GM19240 (cell line): Measurements from ENCODE around the gene FBP1.

Experiments
- DNase-seq: peaks from one replicate; pipeline ENCODE4 v3.0.0; 2011; ENCODE audit warnings: low spot score; ENCODE audit not compliant: insufficient read length

The FBP1 gene

GRCh38 chr9:94639061-94639998, at the start of gene FBP1:
FBP1 (minus strand) TSS chr9:94639518; CDS start chr9:94639310, 208 bp downstream.
- no peak for DNase-seq

DNA sequence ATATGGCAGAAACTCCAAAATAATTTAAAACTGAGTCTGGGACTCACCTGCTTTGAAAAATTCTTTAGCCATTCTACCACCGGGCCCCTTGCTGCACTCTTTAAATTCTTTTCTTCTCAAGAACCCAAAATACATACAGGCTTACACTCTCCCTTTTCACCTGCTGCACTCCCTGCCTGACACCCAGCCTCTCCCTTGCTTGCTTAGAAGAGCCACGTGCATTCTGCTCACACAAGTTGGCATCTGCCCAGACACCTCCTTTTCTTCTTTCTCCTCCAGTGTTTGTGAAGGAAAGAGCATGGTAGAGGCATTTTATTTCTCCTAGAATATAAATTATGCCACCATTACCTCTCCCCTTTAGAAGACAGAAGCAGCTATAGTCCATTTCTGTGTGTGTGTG, 48.1 kb upstream of the FBP1 start:
- no peak for DNase-seq

- no peak for DNase-seq
Observed at GRCh38 chr9:94685359-94685758, 46.0 kb upstream of the FBP1 start.

DNA sequence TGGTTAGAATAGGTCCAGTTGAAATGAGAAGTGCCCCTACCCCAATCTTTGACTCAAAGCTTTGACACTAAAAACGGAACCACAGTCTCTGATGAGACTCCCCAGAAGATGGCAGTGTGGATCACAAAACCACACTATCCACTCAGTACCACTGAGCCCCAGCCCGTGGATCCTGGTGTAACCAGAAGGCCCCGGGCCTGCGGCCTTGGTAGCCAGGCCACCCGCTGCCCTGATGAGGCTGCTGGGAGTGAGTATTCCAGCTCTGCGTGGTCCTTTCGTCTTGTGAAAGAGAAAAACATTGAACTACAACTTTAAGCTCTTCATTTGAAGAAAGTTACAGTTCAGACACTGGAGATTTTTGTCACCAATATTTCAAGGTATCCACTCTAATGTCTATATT, 42.2 kb upstream of the FBP1 start:
- peak; percentile 59 for DNase-seq

DNA sequence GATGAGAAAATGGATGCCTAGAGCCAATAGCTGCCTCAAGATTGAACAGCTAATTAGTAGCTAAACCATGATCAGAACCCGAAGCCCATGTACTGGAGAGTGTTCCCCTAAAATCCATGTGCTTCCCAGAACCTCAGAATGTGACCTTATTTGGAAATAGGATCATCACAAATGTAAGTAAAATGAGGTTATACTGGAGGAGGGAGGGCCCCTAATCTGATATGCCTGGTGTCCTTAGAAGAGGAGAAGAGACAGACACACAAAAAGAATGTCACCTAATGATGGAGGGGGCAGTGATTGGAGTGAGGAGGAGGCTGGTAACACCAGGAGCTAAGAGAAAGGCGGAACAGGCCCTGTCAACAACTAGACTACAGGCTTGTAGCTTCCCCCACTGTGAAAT, 41.3 kb upstream of the FBP1 start:
- no peak for DNase-seq

- no peak for DNase-seq
Observed at GRCh38 chr9:94680020-94680419, 40.7 kb upstream of the FBP1 start.

DNA sequence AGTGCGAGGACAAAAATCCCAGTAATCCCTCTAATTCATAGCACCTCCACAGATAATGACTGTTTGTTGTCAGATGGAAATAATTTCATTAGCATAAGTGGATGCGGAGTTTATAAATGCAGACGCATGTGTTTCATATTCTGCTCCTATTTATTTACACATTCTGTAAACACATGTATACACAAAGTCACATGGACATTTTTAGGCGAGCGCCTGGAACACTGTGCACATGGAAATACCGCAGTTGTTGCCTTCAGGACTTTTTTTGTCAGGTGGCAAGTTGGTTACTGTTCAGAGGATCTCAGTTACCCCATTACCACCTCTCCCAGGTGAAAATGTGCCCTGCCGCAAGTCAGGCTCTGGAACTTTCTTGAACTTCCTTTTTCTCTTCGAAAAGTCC, 40.3 kb upstream of the FBP1 start:
- no peak for DNase-seq

DNA sequence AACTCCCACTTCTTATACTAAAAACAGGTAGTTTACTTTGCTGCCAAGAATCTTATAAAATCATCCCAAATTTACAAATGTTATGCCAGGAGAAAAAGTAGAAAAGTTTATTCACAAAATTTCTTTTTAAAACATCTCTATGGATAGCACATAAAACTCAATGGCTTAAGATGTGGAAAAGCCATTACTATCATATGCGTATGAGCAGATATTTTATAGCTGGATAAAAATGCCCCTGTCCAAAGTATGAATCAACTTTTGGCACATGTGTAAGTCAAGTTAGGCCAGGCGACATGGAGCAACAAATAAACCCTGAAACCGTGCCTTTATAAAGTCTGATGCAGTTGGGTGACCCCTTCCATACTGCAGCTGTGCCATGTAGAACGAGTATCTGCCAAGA, 38.6 kb upstream of the FBP1 start:
- DNase-seq = no peak

DNA sequence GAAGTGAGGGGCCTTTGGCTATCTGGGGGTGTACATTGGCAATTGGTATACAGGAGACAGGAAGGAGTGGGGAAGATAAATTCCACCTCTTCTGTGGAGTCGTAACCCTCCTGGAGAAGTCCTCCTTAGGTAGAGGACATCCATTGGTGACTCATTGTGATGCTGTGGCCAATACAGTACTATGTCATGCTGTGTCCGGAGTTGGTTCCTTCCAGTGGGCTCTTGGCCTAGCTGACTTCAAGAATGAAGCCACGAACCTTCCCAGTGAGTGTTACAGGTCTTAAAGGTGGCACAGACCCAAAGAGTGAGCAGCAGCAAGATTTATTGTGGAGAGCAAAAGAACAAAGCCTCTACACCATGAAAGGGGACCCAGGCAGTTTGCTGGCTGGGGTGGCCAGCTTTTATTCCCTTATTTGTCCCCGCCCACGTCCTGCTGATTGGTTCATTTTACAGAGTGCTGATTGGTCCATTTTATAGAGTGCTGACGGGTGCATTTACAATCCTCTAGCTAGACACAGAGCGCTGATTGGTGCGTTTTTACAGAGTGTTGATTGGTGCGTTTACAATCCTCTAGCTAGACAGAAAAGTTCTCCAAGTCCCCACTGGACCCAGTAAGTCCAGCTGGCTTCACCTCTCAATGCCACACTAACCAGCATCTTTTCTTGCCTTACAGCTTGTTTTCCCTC, 37.3 kb upstream of the FBP1 start:
- DNase-seq = no peak

DNA sequence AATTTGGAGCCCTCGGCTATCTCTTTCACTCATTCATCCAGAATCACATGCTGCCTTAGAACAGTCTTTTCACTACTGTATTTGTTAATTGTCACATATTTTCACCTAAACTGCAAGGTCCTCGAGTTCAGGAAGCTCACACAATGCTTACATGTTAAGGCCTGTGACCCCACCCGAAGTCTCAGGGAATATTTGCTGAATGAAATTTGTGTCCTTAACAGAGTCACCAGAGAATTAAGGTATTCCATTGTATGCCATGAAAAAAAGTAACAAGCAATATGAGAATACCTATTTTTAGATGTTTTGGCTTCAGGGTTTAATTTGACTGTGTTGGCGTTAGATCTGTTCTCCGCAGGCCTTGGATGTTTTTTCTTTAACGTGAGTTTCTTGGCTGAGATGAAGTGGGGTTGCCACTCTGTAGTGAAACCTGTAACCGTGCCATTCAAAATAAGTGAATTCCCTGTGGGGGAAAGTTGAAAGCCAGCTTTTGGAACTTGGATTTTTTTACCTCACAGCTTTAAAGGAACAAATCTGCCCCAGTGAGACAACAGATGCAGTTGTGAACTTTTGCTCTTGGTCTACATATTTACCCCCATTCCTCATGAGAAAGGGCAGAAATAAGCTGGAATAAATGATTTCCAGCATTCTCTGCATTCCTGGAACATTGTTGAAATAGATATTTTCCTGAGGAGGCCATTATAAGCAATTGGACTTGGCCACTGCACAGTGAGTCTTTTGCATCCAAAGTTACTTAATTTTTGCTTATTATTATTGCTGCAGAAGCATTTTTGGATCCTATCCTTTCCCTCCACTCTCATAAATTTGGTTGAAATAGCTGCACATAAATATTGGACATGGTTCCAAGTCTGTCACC, 35.9 kb upstream of the FBP1 start:
- DNase-seq = no peak

- DNase-seq = no peak
Observed at GRCh38 chr9:94672811-94673487, 33.6 kb upstream of the FBP1 start.

DNA sequence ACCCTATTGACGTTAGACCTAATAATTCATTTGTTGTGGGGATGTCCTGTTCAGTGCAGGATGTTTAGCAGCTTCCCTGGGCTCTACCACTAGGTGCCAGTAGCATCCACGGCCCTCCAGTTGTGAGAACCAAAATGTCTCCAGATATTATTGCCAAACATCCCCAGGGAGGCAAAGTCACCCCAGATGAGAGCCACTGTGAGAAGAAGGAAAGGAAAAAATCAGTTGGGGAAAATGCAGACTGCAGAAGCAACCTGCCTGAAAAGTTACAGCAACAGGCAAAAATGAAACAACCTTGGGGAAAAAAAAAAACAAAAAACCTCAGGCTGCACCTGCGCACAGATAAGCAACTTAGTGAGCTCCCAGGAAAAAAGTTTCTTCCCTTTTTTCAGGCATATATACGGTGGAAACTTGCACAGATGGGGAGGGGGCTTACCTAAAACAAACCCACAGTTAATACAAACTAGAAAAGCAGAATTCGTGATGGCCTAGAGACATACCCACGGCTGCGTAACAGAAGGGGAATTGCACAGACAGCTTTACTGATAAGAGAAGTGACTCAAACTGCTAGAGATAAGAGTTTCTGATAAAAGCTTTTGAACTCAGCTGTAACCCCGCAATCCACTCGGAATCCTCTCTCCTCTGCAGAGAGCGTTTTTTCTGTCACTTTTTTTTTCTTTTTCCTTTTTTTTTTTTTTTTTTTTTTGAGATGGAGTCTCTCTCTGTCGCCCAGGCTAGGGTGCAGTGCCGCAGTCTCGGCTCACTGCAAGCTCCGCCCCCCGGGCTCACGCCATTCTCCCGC, 29.8 kb upstream of the FBP1 start:
- no peak for DNase-seq

GRCh38 chr9:94668418-94668927, 29.2 kb upstream of the FBP1 start:
- DNase-seq = no peak

GRCh38 chr9:94666364-94667099, 27.2 kb upstream of the FBP1 start:
- DNase-seq = no peak

DNA sequence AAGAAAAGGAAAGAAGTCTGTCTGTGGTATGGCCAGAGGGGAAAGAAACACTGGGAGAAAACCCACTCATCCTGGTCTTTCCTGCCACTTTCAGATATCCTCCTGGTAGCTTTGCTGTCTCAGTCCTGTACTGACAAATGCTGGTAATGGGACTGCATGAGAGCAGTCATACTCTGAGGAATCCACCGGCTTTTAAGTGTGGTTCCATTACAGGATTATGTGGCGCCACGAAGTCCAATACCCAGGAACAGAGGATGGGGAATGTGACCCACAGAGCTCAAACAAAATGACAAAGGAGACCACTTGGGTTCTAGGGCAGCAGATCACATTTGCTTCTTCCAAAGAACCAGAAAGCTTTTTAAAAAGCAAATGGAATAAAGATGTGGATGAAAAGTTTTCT, 26.3 kb upstream of the FBP1 start:
- DNase-seq = no peak

DNA sequence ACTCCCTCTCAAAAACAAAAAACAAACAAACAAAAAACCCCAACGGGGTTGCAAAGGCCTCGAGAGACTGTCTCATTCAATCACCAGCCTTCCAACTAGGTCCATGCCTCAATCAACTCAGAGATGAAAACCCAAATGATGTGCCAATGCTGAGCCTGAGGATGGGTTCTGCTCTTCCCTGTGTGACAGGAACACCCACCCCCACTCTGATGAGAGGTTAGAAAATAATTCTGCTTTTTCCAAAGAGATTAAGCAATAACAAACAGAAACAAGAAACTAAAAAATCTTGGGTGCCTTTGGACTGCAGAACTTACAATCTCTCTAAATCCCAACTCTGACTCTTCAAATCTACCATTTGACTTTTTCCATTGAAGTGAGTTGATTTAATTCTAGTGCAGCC, 25.5 kb upstream of the FBP1 start:
- no peak for DNase-seq

DNA sequence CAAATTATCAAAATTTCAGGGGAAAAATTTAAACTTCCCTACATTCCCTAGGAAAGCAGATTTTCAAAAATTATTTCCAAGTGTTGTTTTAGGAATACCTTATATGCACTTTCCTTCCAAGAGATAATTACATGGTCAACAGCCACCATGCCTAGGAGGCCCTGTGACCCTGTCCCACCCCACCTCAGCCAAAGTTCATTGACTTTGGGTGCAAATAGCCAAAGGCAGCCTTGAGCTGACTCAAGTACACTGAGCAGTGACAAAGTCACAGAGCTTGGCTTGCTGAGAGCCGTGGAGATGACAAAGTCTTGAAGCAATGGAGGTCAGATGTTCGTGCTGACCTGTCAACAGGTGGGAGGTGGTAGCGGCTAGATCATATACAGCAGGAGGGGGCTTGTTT, 24.3 kb upstream of the FBP1 start:
- DNase-seq = no peak

- DNase-seq = no peak
Observed at GRCh38 chr9:94663140-94663539, 23.8 kb upstream of the FBP1 start.

GRCh38 chr9:94657021-94657725, 17.9 kb upstream of the FBP1 start:
- no peak for DNase-seq
